IMR-90 (cell line): Measurements from ENCODE around the gene FAM217B. TPM values are rescaled to one million over a fixed set of nuclear protein-coding genes. Genes with fewer than 3 reads are reported as not detected.

ENCODE experiments used
- ATAC-seq: fragments of 200-7000 bp; cut with Tn5 transposase; 2 replicates; pipeline ENCODE4 v1.9.1; 2020; ENCODE audit warnings: low read depth, mild to moderate bottlenecking, moderate library complexity
- BruUV-seq: library from RNA; stranded (reverse); fragments of 400-500 nt; replicated peaks from 2 replicates; lab custom pipeline; 2021; lab: Mats Ljungman, UMichigan
- CTCF ChIA-PET: fragments of 300-600 bp; formaldehyde crosslinking; extraction: SDS; loops from one replicate; lab custom pipeline; 2021; ENCODE audit warnings: antibody characterized with exemption; lab: Yijun Ruan, JAX
- POLR2A ChIA-PET: fragments of 300-600 bp; sonication (Branson Sonifier 250); formaldehyde crosslinking; loops from one replicate; lab custom pipeline; 2022; ENCODE audit warnings: antibody characterized with exemption; ENCODE audit not compliant: unreplicated experiment; lab: Charles Lee
- DNase-seq: peaks from one replicate; pipeline ENCODE4 v3.0.0; 2013
- H2AFZ ChIP-seq: replicated peaks from 2 replicates; pipeline ENCODE3; 2013; ENCODE audit warnings: low read length, mild to moderate bottlenecking; ENCODE audit not compliant: poor library complexity
- H2AK5ac ChIP-seq: 2 replicates; pipeline ENCODE4 v1.6.1; 2013; ENCODE audit warnings: low read depth, low read length, inconsistent platforms
- H2AK9ac ChIP-seq: replicated peaks from 2 replicates; pipeline ENCODE3; 2013; ENCODE audit warnings: mild to moderate bottlenecking, low read depth, low read length, moderate library complexity; ENCODE audit not compliant: poor library complexity
- H2BK120ac ChIP-seq: 2 replicates; pipeline ENCODE4 v1.6.1; 2013; ENCODE audit warnings: low read depth, low read length, inconsistent platforms
- H2BK15ac ChIP-seq: 3 replicates; pipeline ENCODE4 v1.6.1; 2013; ENCODE audit warnings: low read depth, low read length, inconsistent platforms
- H2BK20ac ChIP-seq: 2 replicates; pipeline ENCODE4 v1.6.1; 2013; ENCODE audit warnings: low read depth, mild to moderate bottlenecking, inconsistent platforms, low read length, moderate library complexity
- H2BK5ac ChIP-seq: 2 replicates; pipeline ENCODE4 v1.6.1; 2013; ENCODE audit warnings: mild to moderate bottlenecking, low read depth, low read length, inconsistent platforms; ENCODE audit not compliant: poor library complexity, severe bottlenecking
- H3K14ac ChIP-seq: replicated peaks from 2 replicates; pipeline ENCODE4 v1.6.1; 2013; ENCODE audit warnings: low read depth, low read length, inconsistent platforms
- H3K18ac ChIP-seq: 2 replicates; pipeline ENCODE4 v1.6.1; 2013; ENCODE audit warnings: low read depth, low read length, control low read depth
- H3K23ac ChIP-seq: 2 replicates; pipeline ENCODE4 v1.6.1; 2013; ENCODE audit warnings: low read depth, low read length, inconsistent platforms
- H3K27ac ChIP-seq: 2 replicates; pipeline ENCODE4 v1.5.1; 2013; ENCODE audit warnings: mild to moderate bottlenecking, control low read depth, low read length; ENCODE audit not compliant: insufficient read depth
- H3K27me3 ChIP-seq: 2 replicates; pipeline ENCODE4 v1.6.1; 2013; ENCODE audit warnings: low read length; ENCODE audit not compliant: control insufficient read depth, insufficient read depth
- H3K36me3 ChIP-seq: 2 replicates; pipeline ENCODE4 v1.6.1; 2013; ENCODE audit warnings: low read length, mixed read lengths; ENCODE audit not compliant: control insufficient read depth, insufficient read depth
- H3K4ac ChIP-seq: 2 replicates; pipeline ENCODE4 v1.6.1; 2013; ENCODE audit warnings: low read depth, low read length, inconsistent platforms
- H3K4me1 ChIP-seq: 2 replicates; pipeline ENCODE4 v1.6.1; 2013; ENCODE audit warnings: low read length, mixed read lengths; ENCODE audit not compliant: control insufficient read depth, insufficient read depth
- H3K4me2 ChIP-seq: 2 replicates; pipeline ENCODE4 v1.6.1; 2013; ENCODE audit warnings: low read depth, mild to moderate bottlenecking, control low read depth, low read length, moderate library complexity
- H3K4me3 ChIP-seq: 2 replicates; pipeline ENCODE4 v1.5.1; 2013; ENCODE audit warnings: low read depth, mild to moderate bottlenecking, control low read depth, low read length, moderate library complexity; ENCODE audit not compliant: insufficient read depth
- H3K56ac ChIP-seq: 2 replicates; pipeline ENCODE4 v1.6.1; 2013; ENCODE audit warnings: low read length, inconsistent platforms; ENCODE audit not compliant: insufficient read depth; ENCODE audit errors: extremely low read depth
- H3K79me1 ChIP-seq, 2 experiments: 2 replicates each; pipeline ENCODE4 v1.6.1; 2013; ENCODE audit warnings: low read length in 2 of 2, inconsistent platforms in 1 of 2, low read depth in 1 of 2
- H3K9ac ChIP-seq: 2 replicates; pipeline ENCODE4 v1.6.1; 2013; ENCODE audit warnings: low read depth, low read length, control low read depth
- H3K9me1 ChIP-seq: 2 replicates; pipeline ENCODE4 v1.6.1; 2013; ENCODE audit warnings: low read length, inconsistent platforms; ENCODE audit not compliant: insufficient read depth
- H3K9me3 ChIP-seq: 2 replicates; pipeline ENCODE4 v1.6.1; 2013; ENCODE audit warnings: low read length; ENCODE audit not compliant: control insufficient read depth, insufficient read depth
- H4K20me1 ChIP-seq: 2 replicates; pipeline ENCODE4 v1.6.1; 2013; ENCODE audit warnings: low read length, inconsistent platforms; ENCODE audit not compliant: insufficient read depth
- H4K5ac ChIP-seq: 2 replicates; pipeline ENCODE4 v1.6.1; 2013; ENCODE audit warnings: mild to moderate bottlenecking, low read depth, low read length, control low read depth
- H4K8ac ChIP-seq, 2 experiments: 2 replicates each; pipeline ENCODE4 v1.6.1; 2013; ENCODE audit warnings: low read depth in 2 of 2, low read length in 2 of 2, control low read depth in 1 of 2, inconsistent platforms in 1 of 2
- H4K91ac ChIP-seq: 2 replicates; pipeline ENCODE4 v1.6.1; 2013; ENCODE audit warnings: low read depth, low read length, inconsistent platforms; ENCODE audit not compliant: insufficient read depth
- BHLHE40 ChIP-seq: fragments of 150-350 bp; IDR thresholded peaks from 2 replicates; pipeline ENCODE4 v1.6.1; 2016; ENCODE audit warnings: mild to moderate bottlenecking, low read depth, low read length
- CEBPB ChIP-seq: IDR thresholded peaks from 2 replicates; pipeline ENCODE4 v1.6.1; 2012; ENCODE audit warnings: low read depth, low read length, improper control_type of control experiment
- CTCF ChIP-seq: conservative IDR thresholded peaks from 2 replicates; pipeline ENCODE4 v1.5.1; 2012; ENCODE audit warnings: mild to moderate bottlenecking, low read depth, low read length, improper control_type of control experiment
- FOS ChIP-seq: fragments of 150-350 bp; IDR thresholded peaks from 2 replicates; pipeline ENCODE4 v1.6.1; 2016; ENCODE audit warnings: low read depth, low read length
- MAFK ChIP-seq: IDR thresholded peaks from 2 replicates; pipeline ENCODE4 v1.6.1; 2012; ENCODE audit warnings: low read depth, low read length, improper control_type of control experiment
- MXI1 ChIP-seq: IDR thresholded peaks from 2 replicates; pipeline ENCODE4 v1.6.1; 2012; ENCODE audit warnings: low read depth, mild to moderate bottlenecking, low read length, moderate library complexity, borderline replicate concordance
- POLR2A ChIP-seq: IDR thresholded peaks from 2 replicates; pipeline ENCODE4 v1.6.1; 2012; ENCODE audit warnings: mild to moderate bottlenecking, low read depth, low read length
- RAD21 ChIP-seq: IDR thresholded peaks from 2 replicates; pipeline ENCODE4 v1.6.1; 2012; ENCODE audit warnings: low read length, improper control_type of control experiment
- RCOR1 ChIP-seq: IDR thresholded peaks from 2 replicates; pipeline ENCODE4 v1.6.1; 2012; ENCODE audit warnings: mild to moderate bottlenecking, low read length, improper control_type of control experiment; ENCODE audit not compliant: insufficient replicate concordance
- RFX5 ChIP-seq: IDR thresholded peaks from 2 replicates; pipeline ENCODE4 v1.8.0; 2012; ENCODE audit warnings: low read depth, mild to moderate bottlenecking, low read length, moderate library complexity
- SMC3 ChIP-seq: fragments of 150-350 bp; IDR thresholded peaks from 2 replicates; pipeline ENCODE4 v1.6.1; 2016; ENCODE audit warnings: low read depth, mild to moderate bottlenecking, antibody characterized with exemption, low read length, moderate library complexity
- USF2 ChIP-seq: fragments of 150-350 bp; IDR thresholded peaks from 2 replicates; pipeline ENCODE4 v1.6.1; 2017; ENCODE audit warnings: mild to moderate bottlenecking, antibody characterized with exemption, low read length, low read depth
- WGBS, 2 experiments: methylation state at CpG; one replicate each; pipeline versions ENCODE4 v1.1.5 to v1.1.7; 2013; ENCODE audit warnings: missing lambda C conversion rate in 2 of 2; ENCODE audit not compliant: insufficient read length in 1 of 2; ENCODE audit errors: extremely low coverage in 2 of 2; 5-methylcytosine and 5-hydroxymethylcytosine counted together
- dilution Hi-C: fragments of 300-500 bp; cut with HindIII; formaldehyde crosslinking; loops from one replicate; pipeline ENCODE4 v1.14.3; 2018; ENCODE audit warnings: low sequenced_read_pairs; ENCODE audit not compliant: unreplicated experiment
- in situ Hi-C: fragments of 300-500 bp; cut with MboI; formaldehyde crosslinking; loops from 3 replicates; pipeline ENCODE4 v1.14.3; 2019; ENCODE audit warnings: low sequenced_read_pairs, inconsistent platforms, mixed read lengths
- intact Hi-C: fragments of 100-400 bp; cut with micrococcal nuclease; formaldehyde crosslinking; loops from 2 replicates; pipeline ENCODE4 v1.10.0; 2022
- polyA plus RNA-seq, 3 experiments: library from polyadenylated mRNA; depleted of rRNA; stranded (reverse); fragments of >200 nt; gene quantifications; 2 replicates each; pipeline ENCODE4 v1.2.3, GENCODE V29; 2012; ENCODE audit warnings: low replicate concordance in 1 of 3
- total RNA-seq: library from RNA; depleted of rRNA; stranded (reverse); fragments of >200 nt; gene quantifications from 2 replicates; pipeline ENCODE4 v1.2.3, GENCODE V29; 2012

FAM217B gene
- total and polyA plus RNA-seq, 2 of the 4 experiments (the other 2 are of a cell fraction) = 3.0 to 3.9 TPM

- Histone ChIP-seq H2AFZ (no peak overlapping the region), H2BK120ac (no peak overlapping the region), H3K4me3 (no peak overlapping the region), H3K56ac (no peak overlapping the region), H3K27ac (no peak overlapping the region), H3K9ac (no peak overlapping the region), H2AK9ac (no peak overlapping the region), H4K20me1 (no peaks in the 10 kb centered on the region), H4K5ac (no peak overlapping the region), H3K9me1 (no peaks in the 10 kb centered on the region), H3K27me3 (no peaks in the 10 kb centered on the region), H2AK5ac (no peak overlapping the region), H4K8ac (no peak overlapping the region), H2BK20ac (no peak overlapping the region), H3K18ac (no peak overlapping the region), H3K23ac (no peak overlapping the region), H3K4me2 (no peak overlapping the region), H3K14ac (no peak overlapping the region), H3K4ac (no peak overlapping the region), H3K36me3 (no peaks in the 10 kb centered on the region), H2BK15ac (no peak overlapping the region), H4K91ac (no peak overlapping the region), H3K9me3 (no peaks in the 10 kb centered on the region), H2BK5ac (no peak overlapping the region), H3K79me1 (no peaks in the 10 kb centered on the region), H3K4me1 (no peaks in the 10 kb centered on the region)
- dilution Hi-C loops = no loop called here
- no CpG with 5 or more reads among the region's 1 CpG for WGBS, 2 experiments
- in situ Hi-C loops = no loop called here
- ATAC-seq (no peak), DNase-seq (no peak)
- ChIA-PET POLR2A (no interaction called here), CTCF (interaction anchor here (1.2 kb wide), 1 partner anchor 9 kb away, joined by 3 read pairs; no protein-coding TSS in a partner anchor)
- intact Hi-C loops = no loop called here
- TF ChIP-seq CTCF (no peak), MAFK (no peak), RFX5 (no peak), MXI1 (no peak), POLR2A (no peak), USF2 (no peak), SMC3 (no peak), RCOR1 (no peak), FOS (no peak), RAD21 (no peak), CEBPB (no peak), BHLHE40 (no peak)
- no TSS peak for BruUV-seq
These were observed 14.8 kb upstream of the FAM217B start for GRCh38 chr20:59925359-59925758.
